MCF 10A (cell line): ENCODE results near the gene TLCD5. TPM values are rescaled to one million over a fixed set of nuclear protein-coding genes. Genes with fewer than 3 reads are reported as not detected.

Experiments used
- BruUV-seq: library from RNA; stranded (reverse); fragments of 400-500 nt; replicated peaks from 2 replicates; lab custom pipeline; 2021; lab: Mats Ljungman, UMichigan
- CTCF ChIA-PET: fragments of 300-600 bp; sonication (Branson Sonifier 250); formaldehyde crosslinking; extraction: SDS; loops from one replicate; lab custom pipeline; 2021; ENCODE audit warnings: antibody characterized with exemption, inconsistent platforms; lab: Yijun Ruan, JAX
- POLR2A ChIA-PET: fragments of 300-600, 350-650 bp; sonication (Branson Sonifier 250); formaldehyde crosslinking; extraction: SDS; loops from one replicate; lab custom pipeline; 2020; ENCODE audit warnings: antibody characterized with exemption, inconsistent platforms; lab: Yijun Ruan, JAX
- DNase-seq: peaks from one replicate; pipeline ENCODE4 v3.0.0-alpha.2; 2018; ENCODE audit not compliant: unreplicated experiment
- H3K27ac Mint-ChIP-seq: one replicate; pipeline ENCODE4 v1.8.0; 2022; ENCODE audit warnings: mild to moderate bottlenecking, low read depth, mixed read lengths; ENCODE audit not compliant: unreplicated experiment
- H3K27me3 Mint-ChIP-seq: one replicate; pipeline ENCODE4 v1.8.0; 2022; ENCODE audit warnings: mixed read lengths; ENCODE audit not compliant: insufficient read depth, unreplicated experiment
- H3K36me3 Mint-ChIP-seq: one replicate; pipeline ENCODE4 v1.8.0; 2022; ENCODE audit warnings: mild to moderate bottlenecking, moderate library complexity, mixed read lengths; ENCODE audit not compliant: insufficient read depth, unreplicated experiment
- H3K4me1 Mint-ChIP-seq: one replicate; pipeline ENCODE4 v1.8.0; 2022; ENCODE audit warnings: mixed read lengths; ENCODE audit not compliant: insufficient read depth, unreplicated experiment
- H3K4me3 Mint-ChIP-seq: one replicate; pipeline ENCODE4 v1.8.0; 2022; ENCODE audit warnings: mild to moderate bottlenecking, moderate library complexity, mixed read lengths; ENCODE audit not compliant: unreplicated experiment
- H3K9me3 Mint-ChIP-seq: one replicate; pipeline ENCODE4 v1.8.0; 2022; ENCODE audit warnings: mixed read lengths; ENCODE audit not compliant: unreplicated experiment
- intact Hi-C: fragments of 100-400 bp; cut with micrococcal nuclease; formaldehyde crosslinking; loops from 2 replicates; pipeline ENCODE4 v1.14.1; 2022
- total RNA-seq: library from RNA; stranded (reverse); gene quantifications from 2 replicates; pipeline ENCODE4 v1.2.3, GENCODE V29; 2022
- TF ChIP-seq, protein P1 (sequence below): fragments of 200-600 bp; IDR thresholded peaks from one replicate; pipeline ENCODE4 v1.8.0; 2022; ENCODE audit warnings: antibody characterized with exemption, mild to moderate bottlenecking; ENCODE audit not compliant: unreplicated experiment

TLCD5 gene
- total RNA-seq, 1 experiment from 2014 or later, result 9.6 TPM

DNA sequence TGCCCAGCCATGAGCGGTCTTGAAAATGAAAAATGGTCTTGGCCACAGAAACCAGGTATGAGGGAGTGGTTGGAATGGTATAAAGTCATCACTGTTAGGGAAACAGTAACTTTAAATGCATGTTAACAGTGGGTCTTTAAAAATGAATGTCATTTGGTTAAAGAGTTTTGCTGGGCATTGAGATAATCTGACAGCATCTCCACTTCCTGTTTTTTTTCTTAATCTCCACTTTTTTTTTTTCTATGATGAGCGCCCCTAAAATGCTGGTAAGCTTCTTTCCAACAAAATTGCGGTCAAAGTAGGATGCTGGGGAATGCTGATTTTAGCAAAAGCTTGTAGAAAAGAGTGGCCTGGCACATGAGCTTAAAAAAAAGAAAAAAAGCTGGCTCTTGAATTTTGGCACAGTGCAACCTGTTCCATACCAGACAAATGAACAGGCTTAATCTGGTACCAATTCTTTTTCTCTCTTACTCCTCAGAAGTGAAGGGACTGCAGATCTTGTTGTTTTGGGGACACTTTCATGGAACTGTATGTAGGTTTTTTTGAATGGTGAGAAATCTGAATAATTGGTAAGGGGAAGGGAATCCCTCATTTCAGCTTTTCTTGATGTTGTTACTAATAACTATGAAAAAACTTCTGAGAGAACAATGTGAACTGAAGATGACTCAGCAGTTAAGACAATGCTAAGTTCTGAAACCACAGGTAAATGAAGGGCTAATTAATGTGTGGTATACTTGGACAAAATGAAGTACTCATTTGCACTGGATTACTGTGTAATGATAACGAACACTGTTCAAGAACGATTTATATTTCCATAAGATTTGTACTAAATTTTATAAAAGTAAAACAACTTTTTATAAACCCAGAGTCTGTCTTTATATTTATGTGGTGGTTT is 8.0 kb downstream of the TLCD5 start:
- Mint-ChIP-seq H3K4me3 (no peak overlapping the region), H3K36me3 (peaks cover 9% of the 10 kb centered on the region), H3K27me3 (no peaks in the 10 kb centered on the region), H3K27ac (peak overlapping the region; percentile 3), H3K4me1 (peaks cover 40% of the 10 kb centered on the region), H3K9me3 (no peaks in the 10 kb centered on the region)
- TF ChIP-seq, protein P1, sequence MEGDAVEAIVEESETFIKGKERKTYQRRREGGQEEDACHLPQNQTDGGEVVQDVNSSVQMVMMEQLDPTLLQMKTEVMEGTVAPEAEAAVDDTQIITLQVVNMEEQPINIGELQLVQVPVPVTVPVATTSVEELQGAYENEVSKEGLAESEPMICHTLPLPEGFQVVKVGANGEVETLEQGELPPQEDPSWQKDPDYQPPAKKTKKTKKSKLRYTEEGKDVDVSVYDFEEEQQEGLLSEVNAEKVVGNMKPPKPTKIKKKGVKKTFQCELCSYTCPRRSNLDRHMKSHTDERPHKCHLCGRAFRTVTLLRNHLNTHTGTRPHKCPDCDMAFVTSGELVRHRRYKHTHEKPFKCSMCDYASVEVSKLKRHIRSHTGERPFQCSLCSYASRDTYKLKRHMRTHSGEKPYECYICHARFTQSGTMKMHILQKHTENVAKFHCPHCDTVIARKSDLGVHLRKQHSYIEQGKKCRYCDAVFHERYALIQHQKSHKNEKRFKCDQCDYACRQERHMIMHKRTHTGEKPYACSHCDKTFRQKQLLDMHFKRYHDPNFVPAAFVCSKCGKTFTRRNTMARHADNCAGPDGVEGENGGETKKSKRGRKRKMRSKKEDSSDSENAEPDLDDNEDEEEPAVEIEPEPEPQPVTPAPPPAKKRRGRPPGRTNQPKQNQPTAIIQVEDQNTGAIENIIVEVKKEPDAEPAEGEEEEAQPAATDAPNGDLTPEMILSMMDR, result no peak
- POLR2A ChIA-PET, result interaction anchor here (0.7 to 6.1 kb wide), 9 partner anchors 14 to 241 kb away, joined by 3 to 128 read pairs (median 9); no protein-coding TSS in a partner anchor
- no TSS peak for BruUV-seq
- intact Hi-C loops, result no loop called here
- no peak for DNase-seq
- CTCF ChIA-PET, result interaction anchor here (0.7 to 1.1 kb wide), 7 partner anchors 9 to 134 kb away, joined by 3 to 6 read pairs (median 4); no protein-coding TSS in a partner anchor

DNA sequence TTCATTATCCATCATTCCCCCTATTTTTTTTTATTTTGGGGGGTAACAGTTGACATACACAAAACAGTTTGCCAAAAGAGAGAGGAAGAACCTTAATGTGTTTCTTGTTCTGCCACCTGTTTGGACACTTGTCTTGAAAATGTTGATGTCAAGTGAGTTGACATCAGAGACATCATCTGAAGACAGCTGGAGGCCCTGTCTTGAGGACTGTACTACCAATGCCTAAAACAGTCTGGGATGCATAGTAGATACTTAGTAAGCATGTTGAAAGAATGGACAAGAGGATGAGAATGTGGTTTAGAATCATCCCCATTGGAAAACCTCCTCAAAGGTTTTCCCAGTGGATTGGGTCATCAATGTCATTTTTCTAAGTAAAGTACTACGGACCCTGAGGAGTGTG is 8.7 kb downstream of the TLCD5 start:
- Mint-ChIP-seq H3K4me1 (peaks cover 39% of the 10 kb centered on the region), H3K9me3 (no peaks in the 10 kb centered on the region), H3K27ac (no peak overlapping the region), H3K36me3 (peaks cover 9% of the 10 kb centered on the region), H3K27me3 (no peaks in the 10 kb centered on the region), H3K4me3 (no peak overlapping the region)
- no peak for DNase-seq
- intact Hi-C loops, result no loop called here
- POLR2A ChIA-PET, result interaction anchor here (0.7 to 6.1 kb wide), 6 partner anchors 67 to 240 kb away, joined by 3 to 128 read pairs (median 46); no protein-coding TSS in a partner anchor
- BruUV-seq, result no TSS peak
- CTCF ChIA-PET, result interaction anchor here (0.6 to 4.7 kb wide), 15 partner anchors 15 to 791 kb away, joined by 3 to 23 read pairs (median 4); no protein-coding TSS in a partner anchor
- TF ChIP-seq, protein P1, result no peak

DNA sequence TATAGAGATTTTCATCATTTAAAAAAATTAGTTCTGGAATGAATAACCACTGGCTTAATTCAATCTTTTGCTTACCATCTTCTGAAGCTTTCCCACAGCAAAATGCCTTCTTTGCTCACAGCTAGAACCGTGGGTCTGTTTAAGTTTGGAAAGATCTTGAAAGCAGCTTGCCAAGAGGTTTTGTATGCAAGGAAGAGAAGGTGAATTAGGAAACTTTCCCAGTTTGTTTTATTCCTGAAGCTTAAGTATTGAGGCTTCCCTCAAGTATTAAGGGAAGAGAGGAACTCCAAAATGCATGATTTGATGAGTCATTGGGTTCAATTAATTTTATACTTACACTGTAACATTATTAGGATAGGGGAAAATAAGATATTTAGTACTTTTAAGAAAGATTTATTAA is 9.2 kb downstream of the TLCD5 start:
- H3K27me3 Mint-ChIP-seq, result no peaks in the 10 kb centered on the region
- TF ChIP-seq, protein P1, result no peak
- H3K36me3 Mint-ChIP-seq, result peaks cover 9% of the 10 kb centered on the region
- DNase-seq, result no peak
- H3K27ac Mint-ChIP-seq, result no peak overlapping the region
- POLR2A ChIA-PET, result interaction anchor here (0.7 to 6.1 kb wide), 13 partner anchors 9 to 351 kb away, joined by 3 to 128 read pairs (median 6); partner anchors contain the start of gene TLCD5
- peaks cover 42% of the 10 kb centered on the region for H3K4me1 Mint-ChIP-seq
- intact Hi-C loops, result no loop called here
- CTCF ChIA-PET, result interaction anchor here (0.6 to 4.7 kb wide), 19 partner anchors 15 to 791 kb away, joined by 3 to 23 read pairs (median 4); no protein-coding TSS in a partner anchor
- no TSS peak for BruUV-seq
- no peaks in the 10 kb centered on the region for H3K9me3 Mint-ChIP-seq
- H3K4me3 Mint-ChIP-seq, result no peak overlapping the region
